Measurements from ENCODE around the gene PPP4R4. TPM values are rescaled to one million over a fixed set of nuclear protein-coding genes. Genes with fewer than 3 reads are reported as not detected.
"Not testable (repeated sequence)": the region's sequence is repeated elsewhere in the genome, so short reads cannot be mapped to it uniquely, and the experiment has no call there.

PPP4R4 gene
- total RNA-seq, 1 donor from 2014 or later, result not detected

- TF ChIP-seq, protein P1, sequence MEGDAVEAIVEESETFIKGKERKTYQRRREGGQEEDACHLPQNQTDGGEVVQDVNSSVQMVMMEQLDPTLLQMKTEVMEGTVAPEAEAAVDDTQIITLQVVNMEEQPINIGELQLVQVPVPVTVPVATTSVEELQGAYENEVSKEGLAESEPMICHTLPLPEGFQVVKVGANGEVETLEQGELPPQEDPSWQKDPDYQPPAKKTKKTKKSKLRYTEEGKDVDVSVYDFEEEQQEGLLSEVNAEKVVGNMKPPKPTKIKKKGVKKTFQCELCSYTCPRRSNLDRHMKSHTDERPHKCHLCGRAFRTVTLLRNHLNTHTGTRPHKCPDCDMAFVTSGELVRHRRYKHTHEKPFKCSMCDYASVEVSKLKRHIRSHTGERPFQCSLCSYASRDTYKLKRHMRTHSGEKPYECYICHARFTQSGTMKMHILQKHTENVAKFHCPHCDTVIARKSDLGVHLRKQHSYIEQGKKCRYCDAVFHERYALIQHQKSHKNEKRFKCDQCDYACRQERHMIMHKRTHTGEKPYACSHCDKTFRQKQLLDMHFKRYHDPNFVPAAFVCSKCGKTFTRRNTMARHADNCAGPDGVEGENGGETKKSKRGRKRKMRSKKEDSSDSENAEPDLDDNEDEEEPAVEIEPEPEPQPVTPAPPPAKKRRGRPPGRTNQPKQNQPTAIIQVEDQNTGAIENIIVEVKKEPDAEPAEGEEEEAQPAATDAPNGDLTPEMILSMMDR (IDR thresholded peaks at IDR 0.05), result no peak
- DNase-seq (no peak), ATAC-seq (ENCODE audit: low read depth) (no peak)
- no peak overlapping the region for H3K4me3 Mint-ChIP-seq
- H3K27me3 Mint-ChIP-seq, result peaks cover 59% of the 10 kb centered on the region
- H3K36me3 Mint-ChIP-seq (ENCODE audit: low read depth), result no peaks in the 10 kb centered on the region
- H3K4me1 Mint-ChIP-seq, result no peaks in the 10 kb centered on the region
- no peak overlapping the region for H3K27ac Mint-ChIP-seq
- intact Hi-C loops (cut with micrococcal nuclease), result no loop called here
- CTCF ChIA-PET, result no interaction called here
- H3K9me3 Mint-ChIP-seq, result peaks cover 4% of the 10 kb centered on the region
- POLR2A ChIA-PET, result interaction anchor here (0.6 kb wide), 1 partner anchor 11 kb away, joined by 3 read pairs; no protein-coding TSS in a partner anchor
Measured at GRCh38 chr14:94153750-94154342, 20.3 kb upstream of the PPP4R4 start.

- DNase-seq; H3K4me1 Mint-ChIP-seq; ATAC-seq (ENCODE audit: low read depth); H3K36me3 Mint-ChIP-seq (ENCODE audit: low read depth); H3K4me3 Mint-ChIP-seq; intact Hi-C loops (cut with micrococcal nuclease); POLR2A ChIA-PET; H3K27ac Mint-ChIP-seq; H3K9me3 Mint-ChIP-seq; CTCF ChIA-PET: not testable (repeated sequence)
- peaks cover 48% of the 10 kb centered on the region for H3K27me3 Mint-ChIP-seq
Measured at GRCh38 chr14:94156143-94156542, 18.0 kb upstream of the PPP4R4 start.

DNA sequence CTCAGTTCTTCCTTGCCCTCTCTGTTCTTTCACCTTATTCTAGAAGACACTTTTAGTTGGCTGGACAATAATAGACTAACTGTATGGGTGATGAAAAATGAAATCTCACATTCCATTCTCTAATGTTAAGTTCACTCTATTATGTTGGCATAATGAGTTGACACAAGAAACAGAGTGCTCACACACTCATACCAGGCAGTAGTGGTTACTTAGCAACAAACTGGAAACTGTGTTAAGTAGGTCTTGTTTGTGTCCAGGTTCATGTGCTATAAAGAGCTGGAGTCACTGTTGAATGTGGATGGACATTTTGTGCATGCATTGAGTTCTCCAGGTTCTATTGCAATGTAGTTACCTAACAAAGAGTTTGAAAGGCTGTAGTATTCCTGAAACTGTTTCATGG lies 16.9 kb upstream of the PPP4R4 start:
- Mint-ChIP-seq H3K4me3 (no peak overlapping the region), H3K27ac (no peak overlapping the region), H3K9me3 (peaks cover 4% of the 10 kb centered on the region), H3K4me1 (no peaks in the 10 kb centered on the region), H3K36me3 (ENCODE audit: low read depth) (no peaks in the 10 kb centered on the region), H3K27me3 (peaks cover 40% of the 10 kb centered on the region)
- DNase-seq, result no peak
- ChIA-PET POLR2A (no interaction called here), CTCF (interaction anchor here (1.5 kb wide), 1 partner anchor 21 kb away, joined by 3 read pairs; no protein-coding TSS in a partner anchor)
- intact Hi-C loops (cut with micrococcal nuclease), result no loop called here
- ATAC-seq (ENCODE audit: low read depth), result no peak
- TF ChIP-seq, protein P1 (IDR thresholded peaks at IDR 0.05), result no peak

DNA sequence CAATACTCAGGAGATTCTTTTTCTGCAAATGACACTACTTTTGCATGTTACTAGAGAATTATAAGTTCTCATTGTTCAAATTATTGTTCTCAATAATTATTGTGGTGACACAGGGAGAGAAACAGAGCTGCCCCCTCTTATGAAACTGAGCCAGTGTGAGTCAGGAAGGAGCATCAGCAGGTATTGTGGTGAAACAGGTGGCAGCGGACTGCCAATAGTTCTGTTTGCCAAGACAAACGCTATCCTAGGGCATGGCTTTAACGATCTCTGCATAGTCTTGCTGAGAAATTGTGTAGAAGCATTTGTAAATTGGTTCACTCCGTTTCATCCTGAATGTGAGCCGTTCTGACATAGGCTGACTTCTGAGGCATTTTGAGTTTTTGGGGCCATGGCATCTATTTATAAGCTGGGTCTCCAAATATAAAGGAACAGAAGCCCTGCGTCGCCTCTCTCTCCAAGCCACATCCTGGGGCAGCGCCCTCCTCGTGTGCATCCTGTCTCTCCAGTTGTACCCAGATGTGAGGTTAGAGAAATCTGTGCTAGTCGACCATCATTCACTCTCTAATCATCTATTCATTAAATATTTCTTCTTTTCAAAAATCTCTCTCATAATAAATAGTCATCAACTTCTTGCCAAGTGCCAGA lies 15.8 kb upstream of the PPP4R4 start:
- no peak overlapping the region for H3K27ac Mint-ChIP-seq
- TF ChIP-seq, protein P1 (IDR thresholded peaks at IDR 0.05), result no peak
- H3K9me3 Mint-ChIP-seq, result peaks cover 4% of the 10 kb centered on the region
- no peak for ATAC-seq (ENCODE audit: low read depth)
- ChIA-PET CTCF (interaction anchor here (1.5 kb wide), 1 partner anchor 22 kb away, joined by 3 read pairs; no protein-coding TSS in a partner anchor), POLR2A (no interaction called here)
- no peak overlapping the region for H3K4me3 Mint-ChIP-seq
- intact Hi-C loops (cut with micrococcal nuclease), result no loop called here
- DNase-seq, result no peak
- H3K36me3 Mint-ChIP-seq (ENCODE audit: low read depth), result no peaks in the 10 kb centered on the region
- H3K27me3 Mint-ChIP-seq, result peaks cover 29% of the 10 kb centered on the region
- H3K4me1 Mint-ChIP-seq, result no peaks in the 10 kb centered on the region

DNA sequence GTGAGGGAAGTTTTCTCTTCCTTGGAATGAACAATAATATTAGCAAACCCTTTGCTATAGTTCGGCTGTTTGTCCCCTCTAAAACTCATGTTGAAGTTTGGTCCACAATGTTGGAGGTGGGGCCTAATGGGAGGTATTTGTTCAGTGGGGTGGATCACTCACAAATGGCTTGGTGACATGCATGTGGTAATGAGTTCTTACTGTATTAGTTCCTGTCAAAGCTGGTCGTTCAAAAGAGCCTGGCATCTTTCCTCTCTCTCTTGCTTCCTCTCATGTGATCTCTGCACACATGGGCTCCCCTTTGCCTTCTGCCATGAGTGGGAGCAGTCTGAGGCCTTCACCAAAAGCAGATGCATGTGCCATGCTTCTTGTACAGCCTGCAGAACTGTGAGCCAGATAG lies 13.1 kb upstream of the PPP4R4 start:
- Mint-ChIP-seq H3K4me3 (no peak overlapping the region), H3K27ac (no peak overlapping the region), H3K36me3 (ENCODE audit: low read depth) (no peaks in the 10 kb centered on the region), H3K4me1 (no peaks in the 10 kb centered on the region), H3K9me3 (no peaks in the 10 kb centered on the region), H3K27me3 (peaks cover 28% of the 10 kb centered on the region)
- intact Hi-C loops (cut with micrococcal nuclease), result no loop called here
- DNase-seq (no peak), ATAC-seq (ENCODE audit: low read depth) (no peak)
- ChIA-PET CTCF (interaction anchor here (0.8 kb wide), 1 partner anchor 25 kb away, joined by 3 read pairs; no protein-coding TSS in a partner anchor), POLR2A (no interaction called here)
- TF ChIP-seq, protein P1 (IDR thresholded peaks at IDR 0.05), result no peak

All from activated B cell treated with CpG ODN at 0.5 μM for 24 hours (primary cell).